ENCODE results near the gene VGLL3. TPM values are rescaled to one million over a fixed set of nuclear protein-coding genes. Genes with fewer than 3 reads are reported as not detected.

VGLL3 gene
- total RNA-seq, result 1.6 and 3.4 TPM in 2 replicates

GRCh38 chr3:86990734-86991481 lies at the start of gene VGLL3:
Gene VGLL3 (minus strand): TSS chr3:86991149. CDS start chr3:86990743, 406 bp downstream.

Other genes with a start within 250 kb of the VGLL3 start
- gene CHMP2B, start 236.2 kb upstream of the VGLL3 start, total RNA-seq, result 29.1 and 31.8 TPM in 2 replicates

Measured in vein endothelial cell (primary cell).